ENCODE data around the gene DPPA3. TPM values are rescaled to one million over a fixed set of nuclear protein-coding genes. Genes with fewer than 3 reads are reported as not detected.
"Not testable (repeated sequence)": the region's sequence is repeated elsewhere in the genome, so short reads cannot be mapped to it uniquely, and the experiment has no call there.

Gene DPPA3
- not detected in 2 replicates for total RNA-seq
- long read RNA-seq: 0 reads

DNA sequence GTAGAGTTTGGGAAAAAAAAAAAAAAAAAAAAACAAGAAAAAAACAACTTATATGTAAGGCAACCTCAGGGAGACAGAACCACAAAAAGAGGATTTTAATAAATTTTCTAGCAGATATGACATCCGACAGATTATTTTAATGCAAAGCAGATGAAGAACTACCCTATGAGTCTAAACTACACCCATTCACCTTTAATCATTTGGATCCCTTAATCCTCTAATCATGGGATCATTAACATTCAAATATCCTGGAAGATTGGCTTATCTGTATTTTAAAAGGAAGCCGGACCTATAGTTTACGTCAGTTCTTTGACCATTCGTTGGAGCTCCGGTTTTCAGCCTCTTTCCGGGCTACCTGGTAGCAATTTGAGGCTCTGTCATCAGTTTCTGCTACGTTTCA is at the start of gene DPPA3:
DPPA3 (plus strand) TSS at position 301 of the 400 bp plus-strand sequence. CDS start 138 bp downstream, outside the sequence.
- Mint-ChIP-seq H3K36me3 (ENCODE audit: low read depth) (no peaks in the 10 kb centered on the region), H3K4me1 (no peaks in the 10 kb centered on the region), H3K4me3 (no peak within 1 kb of the TSS), H3K9me3 (peaks cover 4% of the 10 kb centered on the region), H3K27me3 (ENCODE audit: low read depth) (no peaks in the 10 kb centered on the region), H3K27ac (ENCODE audit: unreplicated experiment) (no peak within 1 kb of the TSS)
- TF ChIP-seq, protein P1, sequence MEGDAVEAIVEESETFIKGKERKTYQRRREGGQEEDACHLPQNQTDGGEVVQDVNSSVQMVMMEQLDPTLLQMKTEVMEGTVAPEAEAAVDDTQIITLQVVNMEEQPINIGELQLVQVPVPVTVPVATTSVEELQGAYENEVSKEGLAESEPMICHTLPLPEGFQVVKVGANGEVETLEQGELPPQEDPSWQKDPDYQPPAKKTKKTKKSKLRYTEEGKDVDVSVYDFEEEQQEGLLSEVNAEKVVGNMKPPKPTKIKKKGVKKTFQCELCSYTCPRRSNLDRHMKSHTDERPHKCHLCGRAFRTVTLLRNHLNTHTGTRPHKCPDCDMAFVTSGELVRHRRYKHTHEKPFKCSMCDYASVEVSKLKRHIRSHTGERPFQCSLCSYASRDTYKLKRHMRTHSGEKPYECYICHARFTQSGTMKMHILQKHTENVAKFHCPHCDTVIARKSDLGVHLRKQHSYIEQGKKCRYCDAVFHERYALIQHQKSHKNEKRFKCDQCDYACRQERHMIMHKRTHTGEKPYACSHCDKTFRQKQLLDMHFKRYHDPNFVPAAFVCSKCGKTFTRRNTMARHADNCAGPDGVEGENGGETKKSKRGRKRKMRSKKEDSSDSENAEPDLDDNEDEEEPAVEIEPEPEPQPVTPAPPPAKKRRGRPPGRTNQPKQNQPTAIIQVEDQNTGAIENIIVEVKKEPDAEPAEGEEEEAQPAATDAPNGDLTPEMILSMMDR (conservative IDR thresholded peaks at IDR 0.05): no peak
- DNase-seq (ENCODE audit: low read depth, low spot score): no peak

DNA sequence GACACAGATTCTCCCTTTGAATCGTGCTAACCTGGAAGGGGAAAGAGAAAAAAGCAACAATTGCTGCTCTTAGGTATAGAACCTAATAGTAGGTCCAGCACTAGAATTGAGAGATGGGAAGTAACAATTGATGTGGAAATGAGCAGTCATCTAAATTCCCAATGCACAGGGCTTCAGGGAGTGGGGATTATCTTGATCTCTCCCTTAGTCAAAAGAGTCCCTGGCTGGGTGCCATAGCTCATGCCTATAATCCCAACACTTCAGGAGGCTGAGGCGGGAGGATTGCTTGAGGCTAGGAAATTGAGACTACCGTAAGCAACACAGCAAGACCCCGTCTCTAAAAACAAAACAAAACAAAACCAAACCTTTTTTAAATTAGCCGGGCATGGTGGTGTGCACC is 49.5 kb upstream of the DPPA3 start:
- TF ChIP-seq, protein P1 (conservative IDR thresholded peaks at IDR 0.05): no peak
- no peaks in the 10 kb centered on the region for H3K9me3 Mint-ChIP-seq
- no peak overlapping the region for H3K4me3 Mint-ChIP-seq
- no peak overlapping the region for H3K27ac Mint-ChIP-seq (ENCODE audit: unreplicated experiment)
- no peaks in the 10 kb centered on the region for H3K36me3 Mint-ChIP-seq (ENCODE audit: low read depth)
- H3K27me3 Mint-ChIP-seq (ENCODE audit: low read depth): peaks cover 5% of the 10 kb centered on the region
- no peak for DNase-seq (ENCODE audit: low read depth, low spot score)
- H3K4me1 Mint-ChIP-seq: no peaks in the 10 kb centered on the region

DNA sequence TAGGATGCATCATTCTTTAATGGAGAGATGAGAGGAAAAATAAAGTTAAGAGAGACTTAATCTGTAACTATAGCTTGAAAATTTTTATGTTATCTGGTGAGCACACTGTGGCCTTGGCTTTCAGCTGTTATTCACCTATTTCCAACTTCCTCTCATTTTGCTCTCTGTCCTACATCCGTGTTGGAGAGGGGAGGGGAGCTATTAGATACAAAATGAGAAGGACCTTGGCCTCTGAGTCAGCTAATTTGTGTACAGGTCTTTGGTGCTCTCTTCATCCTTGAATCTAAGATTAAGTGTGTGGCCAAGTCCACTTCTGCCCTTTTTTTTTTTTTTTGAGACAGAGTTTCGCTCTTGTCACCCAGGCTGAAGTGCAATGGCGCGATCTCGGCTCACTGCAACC is 44.6 kb upstream of the DPPA3 start:
- Mint-ChIP-seq H3K4me3 (no peak overlapping the region), H3K27ac (ENCODE audit: unreplicated experiment) (no peak overlapping the region)
- TF ChIP-seq, protein P1 (conservative IDR thresholded peaks at IDR 0.05): no peak

DNA sequence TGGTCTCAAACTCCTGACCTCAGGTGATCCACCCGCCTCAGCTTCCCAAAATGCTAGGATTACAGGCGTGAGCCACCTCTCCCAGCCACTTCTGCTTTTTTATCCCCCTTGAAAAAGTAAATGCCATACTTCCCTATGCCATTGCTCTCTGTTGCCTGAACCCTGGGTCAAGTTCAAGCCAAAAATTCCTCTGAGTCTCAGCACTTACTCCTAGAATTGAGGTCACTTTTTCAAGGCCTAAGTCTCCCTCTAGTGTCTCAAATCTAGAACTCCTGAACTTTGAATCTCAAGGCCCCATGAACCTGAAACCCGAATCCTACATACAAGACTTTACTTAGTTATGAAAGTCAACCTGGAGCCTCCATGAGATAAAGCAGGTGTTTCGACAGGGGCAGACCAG is 44.1 kb upstream of the DPPA3 start:
- H3K9me3 Mint-ChIP-seq: no peaks in the 10 kb centered on the region
- no peaks in the 10 kb centered on the region for H3K4me1 Mint-ChIP-seq
- H3K27ac Mint-ChIP-seq (ENCODE audit: unreplicated experiment): no peak overlapping the region
- DNase-seq (ENCODE audit: low read depth, low spot score): no peak
- peaks cover 5% of the 10 kb centered on the region for H3K27me3 Mint-ChIP-seq (ENCODE audit: low read depth)
- no peaks in the 10 kb centered on the region for H3K36me3 Mint-ChIP-seq (ENCODE audit: low read depth)
- H3K4me3 Mint-ChIP-seq: no peak overlapping the region
- TF ChIP-seq, protein P1 (conservative IDR thresholded peaks at IDR 0.05): peak; percentile 51

More for the DNA sequence above, 44.6 kb upstream of the DPPA3 start:
- peaks cover 5% of the 10 kb centered on the region for H3K27me3 Mint-ChIP-seq (ENCODE audit: low read depth)
- no peaks in the 10 kb centered on the region for H3K36me3 Mint-ChIP-seq (ENCODE audit: low read depth)
- H3K9me3 Mint-ChIP-seq: no peaks in the 10 kb centered on the region
- no peak for DNase-seq (ENCODE audit: low read depth, low spot score)
- H3K4me1 Mint-ChIP-seq: no peaks in the 10 kb centered on the region

DNA sequence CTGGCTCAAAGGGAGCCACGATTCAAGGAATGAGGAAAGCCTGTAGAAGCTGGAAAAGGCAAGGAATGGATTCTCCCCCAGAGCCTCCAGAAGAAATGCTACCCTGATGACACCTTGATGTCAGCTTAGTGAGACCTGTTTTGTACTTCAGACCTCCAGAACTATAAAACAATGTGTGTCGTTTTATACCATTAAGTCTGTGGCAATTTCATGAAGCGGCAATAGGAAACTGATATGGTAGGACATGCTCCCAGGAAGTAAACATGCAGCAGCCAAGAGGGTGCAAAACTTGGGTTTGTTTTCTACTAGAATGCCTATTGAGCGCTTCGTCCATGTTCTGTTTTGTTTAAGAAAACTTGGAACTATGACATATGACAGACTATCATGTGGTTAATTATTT is 43.1 kb upstream of the DPPA3 start:
- no peaks in the 10 kb centered on the region for H3K36me3 Mint-ChIP-seq (ENCODE audit: low read depth)
- no peak overlapping the region for H3K4me3 Mint-ChIP-seq
- TF ChIP-seq, protein P1 (conservative IDR thresholded peaks at IDR 0.05): no peak
- peaks cover 3% of the 10 kb centered on the region for H3K27me3 Mint-ChIP-seq (ENCODE audit: low read depth)
- no peak for DNase-seq (ENCODE audit: low read depth, low spot score)
- no peaks in the 10 kb centered on the region for H3K4me1 Mint-ChIP-seq
- no peaks in the 10 kb centered on the region for H3K9me3 Mint-ChIP-seq
- no peak overlapping the region for H3K27ac Mint-ChIP-seq (ENCODE audit: unreplicated experiment)

DNA sequence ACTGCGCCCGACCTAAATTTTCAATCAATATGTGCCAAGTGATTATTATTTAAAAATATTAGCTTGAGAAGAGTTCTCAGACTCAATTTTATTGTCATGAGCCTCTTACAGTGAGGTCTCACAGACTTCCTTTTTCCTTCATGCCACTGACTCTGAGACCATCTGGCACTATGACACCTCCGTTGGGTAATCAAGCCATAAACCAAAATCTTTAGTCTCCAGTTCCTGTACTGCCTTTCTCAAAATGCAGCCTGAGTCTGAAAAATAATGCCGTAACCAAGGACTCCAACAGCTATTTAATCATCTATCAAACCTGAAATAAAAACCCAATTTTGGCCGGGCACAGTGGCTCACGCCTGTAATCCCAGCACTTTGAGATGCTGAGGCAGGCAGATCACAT is 35.8 kb upstream of the DPPA3 start:
- not testable (repeated sequence) for H3K27me3 Mint-ChIP-seq (ENCODE audit: low read depth); H3K9me3 Mint-ChIP-seq; H3K36me3 Mint-ChIP-seq (ENCODE audit: low read depth); H3K27ac Mint-ChIP-seq (ENCODE audit: unreplicated experiment); H3K4me3 Mint-ChIP-seq; H3K4me1 Mint-ChIP-seq; DNase-seq (ENCODE audit: low read depth, low spot score)

Data from neural crest cell (in vitro differentiated cells).